Ectodermal cell (in vitro differentiated cells): ENCODE data around the gene PTPRN2.

Experiments used
- H3K27ac ChIP-seq: 2 replicates; pipeline ENCODE4 v1.7.0; 2013; ENCODE audit warnings: mild to moderate bottlenecking, low read depth, low read length; ENCODE audit not compliant: insufficient read depth, poor library complexity, severe bottlenecking
- H3K27me3 ChIP-seq: 2 replicates; pipeline ENCODE4 v1.7.0; 2013; ENCODE audit warnings: mild to moderate bottlenecking, low read length; ENCODE audit not compliant: insufficient read depth, control insufficient read depth, poor library complexity, severe bottlenecking
- H3K36me3 ChIP-seq: one replicate; pipeline ENCODE4 v1.7.0; 2013; ENCODE audit warnings: low read length; ENCODE audit not compliant: control insufficient read depth, insufficient read depth
- H3K4me1 ChIP-seq: one replicate; pipeline ENCODE4 v1.7.0; 2013; ENCODE audit warnings: low read length; ENCODE audit not compliant: control insufficient read depth, insufficient read depth
- H3K4me3 ChIP-seq: 2 replicates; pipeline ENCODE4 v1.7.0; 2013; ENCODE audit warnings: low read depth, low read length, control low read depth; ENCODE audit not compliant: insufficient read depth
- H3K9me3 ChIP-seq: 2 replicates; pipeline ENCODE4 v1.7.0; 2013; ENCODE audit warnings: mild to moderate bottlenecking, low read length, moderate library complexity; ENCODE audit not compliant: control insufficient read depth
- WGBS, 2 experiments: methylation state at CpG; one replicate each; pipeline ENCODE4 v1.1.7; 2013; ENCODE audit warnings: missing lambda C conversion rate in 2 of 2; 5-methylcytosine and 5-hydroxymethylcytosine counted together

Gene PTPRN2

DNA sequence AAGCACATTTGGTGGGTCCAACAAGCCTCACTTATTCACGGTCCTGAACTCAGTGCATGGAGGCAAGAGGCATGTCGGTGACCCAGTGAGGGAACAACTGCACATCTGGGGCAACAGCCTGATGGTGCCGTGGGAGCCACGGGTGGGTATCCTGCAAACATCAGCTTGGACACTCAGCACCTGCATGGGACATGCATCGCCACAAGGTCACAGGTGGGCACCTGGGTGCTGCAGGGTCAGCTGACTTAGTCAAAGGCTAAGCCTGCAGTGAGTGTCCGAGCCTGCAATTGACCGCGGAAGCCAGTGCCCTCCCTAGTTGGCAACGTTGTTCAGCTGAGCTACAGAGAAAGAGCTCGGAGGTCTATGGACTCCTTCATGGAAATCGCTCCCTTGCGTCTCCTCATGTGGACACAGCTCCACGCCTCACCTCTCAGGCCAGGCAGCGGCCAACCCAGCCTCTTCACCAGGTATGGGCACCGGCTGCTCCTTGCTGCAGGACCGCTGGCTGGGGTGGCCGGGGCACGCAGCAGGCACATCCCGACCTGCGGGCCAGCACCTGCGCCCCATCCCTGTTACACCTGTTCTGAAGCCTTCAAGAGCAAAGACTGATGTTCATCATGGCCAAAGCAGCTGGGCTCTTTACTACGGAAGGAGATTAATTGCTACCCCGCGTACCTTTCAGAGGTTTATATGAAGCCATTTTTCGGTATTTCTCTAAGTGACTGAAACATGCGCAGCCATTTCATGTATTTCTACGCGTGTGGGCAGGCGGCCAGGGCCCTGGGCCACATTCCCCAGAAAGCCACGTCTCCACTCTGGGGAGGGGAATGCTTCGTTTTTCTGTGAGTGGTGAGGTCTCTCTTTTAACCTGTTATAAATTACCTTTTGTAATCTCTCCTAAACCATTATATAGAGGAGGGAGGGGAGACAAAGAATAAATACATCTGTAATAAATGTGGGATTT is 870.1 kb downstream of the PTPRN2 start:
- Histone ChIP-seq H3K4me3 (no peak overlapping the region), H3K36me3 (no peaks in the 10 kb centered on the region), H3K4me1 (no peaks in the 10 kb centered on the region), H3K27me3 (no peaks in the 10 kb centered on the region), H3K27ac (no peak overlapping the region), H3K9me3 (peaks cover 7% of the 10 kb centered on the region)
- WGBS, 2 experiments: 87 to 89% methylated on average over 30 of the region's 31 CpGs

DNA sequence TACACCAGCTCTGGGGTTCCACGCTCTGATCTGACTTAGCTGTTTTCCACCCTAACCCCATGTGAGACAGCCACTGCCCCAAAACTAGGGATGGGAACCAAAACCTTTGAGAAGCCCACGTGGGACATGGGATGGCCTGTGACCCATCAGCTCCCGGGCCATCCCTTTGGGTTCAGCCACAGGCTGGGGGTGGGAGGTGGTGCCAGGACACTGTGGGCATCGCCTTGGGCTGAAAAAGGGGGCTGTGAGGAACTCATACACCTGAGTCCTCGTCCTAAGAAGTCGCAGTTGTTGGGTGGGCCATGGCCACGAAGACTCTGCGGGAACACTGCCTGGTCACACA is 871.7 kb downstream of the PTPRN2 start:
- H3K27ac ChIP-seq: no peak overlapping the region
- no peaks in the 10 kb centered on the region for H3K27me3 ChIP-seq
- no peaks in the 10 kb centered on the region for H3K4me1 ChIP-seq
- H3K9me3 ChIP-seq: peaks cover 7% of the 10 kb centered on the region
- H3K36me3 ChIP-seq: no peaks in the 10 kb centered on the region
- no peak overlapping the region for H3K4me3 ChIP-seq
- WGBS, 2 experiments: 64 to 66% methylated on average over 8 of the region's 8 CpGs

DNA sequence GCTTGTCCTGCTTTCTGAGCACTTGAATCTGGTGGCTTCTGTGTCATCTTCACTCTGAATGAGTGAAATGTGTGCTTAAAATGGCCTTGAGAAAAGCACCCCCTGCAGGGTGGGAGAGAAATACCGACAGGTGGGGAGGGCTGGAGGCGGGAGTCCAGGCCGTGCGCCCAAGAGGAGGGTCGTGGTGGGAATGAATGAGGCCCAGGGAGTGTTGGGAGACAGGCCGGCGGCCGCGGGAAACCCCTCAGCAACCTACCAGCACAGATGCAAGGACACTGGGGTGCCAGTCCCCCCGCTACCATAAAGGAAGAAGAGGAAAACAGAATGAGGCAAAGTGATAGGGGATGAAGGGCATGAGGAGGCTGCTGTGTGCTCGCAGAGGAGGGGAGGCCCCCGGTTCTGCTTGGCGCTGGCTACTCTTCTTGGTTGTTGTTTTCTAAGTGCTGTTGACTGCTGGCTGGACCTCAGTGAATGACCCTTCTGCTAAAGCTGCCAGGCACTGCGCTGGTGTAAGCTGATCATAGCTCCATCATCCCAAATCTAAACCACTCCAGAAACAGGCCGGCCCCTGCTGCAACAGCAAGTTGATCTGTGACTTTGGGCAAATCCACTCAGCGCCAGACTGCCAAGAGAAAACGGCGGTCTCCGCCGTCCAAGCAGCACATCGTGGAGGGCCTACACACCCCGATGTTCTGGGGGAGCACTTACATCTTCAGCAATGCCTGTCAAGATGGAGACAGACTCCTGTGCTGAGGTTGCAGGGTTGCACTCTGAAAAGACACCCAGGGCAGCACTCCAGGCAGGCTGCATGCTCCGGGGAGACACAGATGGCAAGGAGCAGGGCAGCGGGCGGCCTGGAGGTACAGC is 872.3 kb downstream of the PTPRN2 start:
- Histone ChIP-seq H3K4me3 (no peak overlapping the region), H3K9me3 (peaks cover 7% of the 10 kb centered on the region), H3K27me3 (no peaks in the 10 kb centered on the region), H3K4me1 (no peaks in the 10 kb centered on the region), H3K36me3 (no peaks in the 10 kb centered on the region), H3K27ac (no peak overlapping the region)
- 83 to 84% methylated on average over 25 of the region's 25 CpGs for WGBS, 2 experiments

- Histone ChIP-seq H3K27me3 (no peaks in the 10 kb centered on the region), H3K4me3 (no peak overlapping the region), H3K9me3 (peaks cover 6% of the 10 kb centered on the region), H3K4me1 (no peaks in the 10 kb centered on the region), H3K27ac (no peak overlapping the region), H3K36me3 (no peaks in the 10 kb centered on the region)
- WGBS, 2 experiments: 87% methylated on average over 29 of the region's 29 CpGs
Measured at GRCh38 chr7:157714166-157715070, 873.2 kb downstream of the PTPRN2 start.

- Histone ChIP-seq H3K27ac (no peak overlapping the region), H3K27me3 (no peaks in the 10 kb centered on the region), H3K9me3 (peaks cover 3% of the 10 kb centered on the region), H3K4me3 (no peak overlapping the region), H3K36me3 (no peaks in the 10 kb centered on the region), H3K4me1 (no peaks in the 10 kb centered on the region)
- 87 to 89% methylated on average over 16 of the region's 16 CpGs for WGBS, 2 experiments
Measured at GRCh38 chr7:157713591-157713990, 874.0 kb downstream of the PTPRN2 start.

- Histone ChIP-seq H3K27ac (no peak overlapping the region), H3K9me3 (peaks cover 3% of the 10 kb centered on the region)
Measured at GRCh38 chr7:157712666-157713235, 874.9 kb downstream of the PTPRN2 start.

GRCh38 chr7:157711353-157711888 is 876.2 kb downstream of the PTPRN2 start:
- H3K4me1 ChIP-seq: no peaks in the 10 kb centered on the region
- no peak overlapping the region for H3K27ac ChIP-seq
- H3K4me3 ChIP-seq: no peak overlapping the region
- H3K36me3 ChIP-seq: no peaks in the 10 kb centered on the region
- 85% methylated on average over 25 of the region's 27 CpGs for WGBS, 2 experiments
- H3K27me3 ChIP-seq: no peaks in the 10 kb centered on the region
- H3K9me3 ChIP-seq: peaks cover 5% of the 10 kb centered on the region

More at GRCh38 chr7:157712666-157713235, 874.9 kb downstream of the PTPRN2 start:
- Histone ChIP-seq H3K27me3 (no peaks in the 10 kb centered on the region), H3K36me3 (no peaks in the 10 kb centered on the region), H3K4me3 (no peak overlapping the region), H3K4me1 (no peaks in the 10 kb centered on the region)
- 83 to 84% methylated on average over 15 of the region's 15 CpGs for WGBS, 2 experiments

GRCh38 chr7:157710396-157710795 is 877.2 kb downstream of the PTPRN2 start:
- Histone ChIP-seq H3K4me1 (no peaks in the 10 kb centered on the region), H3K27me3 (no peaks in the 10 kb centered on the region), H3K4me3 (no peak overlapping the region), H3K27ac (no peak overlapping the region), H3K9me3 (peaks cover 5% of the 10 kb centered on the region), H3K36me3 (no peaks in the 10 kb centered on the region)
- 83 to 91% methylated on average over 11 to 13 of the region's 14 CpGs for WGBS, 2 experiments

DNA sequence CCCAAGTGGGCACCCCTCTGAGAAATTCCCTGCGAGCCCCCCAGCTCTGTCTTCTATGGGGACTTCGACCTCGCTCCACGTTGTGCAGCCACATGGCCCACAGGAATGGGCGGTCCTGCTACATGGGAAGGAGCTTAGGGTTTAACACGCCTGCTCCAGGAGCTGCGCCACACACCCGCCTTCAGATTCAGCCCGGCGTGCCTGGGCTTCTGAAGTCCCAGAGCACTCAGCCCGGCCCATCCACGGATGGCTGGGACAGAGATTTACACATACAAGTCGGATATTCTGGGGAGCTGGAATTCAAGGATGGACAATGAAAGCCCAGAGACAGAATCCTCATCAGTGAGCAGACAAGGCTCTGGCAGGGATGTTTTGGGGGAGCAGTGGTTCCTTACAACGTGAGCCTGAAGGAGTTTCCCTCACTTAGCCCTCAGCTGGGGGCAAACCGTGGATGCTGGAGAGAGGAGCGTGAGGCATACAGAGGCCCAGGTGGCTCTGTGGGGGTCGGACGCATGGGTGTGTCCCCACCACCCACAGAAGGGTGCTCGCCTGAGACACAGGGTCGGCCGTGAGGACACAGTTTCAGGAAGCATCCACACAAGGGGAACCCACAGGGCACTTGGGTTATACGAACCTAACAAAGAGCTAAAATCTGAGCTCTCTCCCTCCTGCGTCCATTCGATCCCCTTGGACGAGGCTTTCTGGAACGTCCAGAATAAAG is 877.9 kb downstream of the PTPRN2 start:
- Histone ChIP-seq H3K4me3 (no peak overlapping the region), H3K9me3 (peaks cover 6% of the 10 kb centered on the region)
- WGBS, 2 experiments: 82 to 85% methylated on average over 26 of the region's 26 CpGs

More for the DNA sequence above, 877.9 kb downstream of the PTPRN2 start:
- no peaks in the 10 kb centered on the region for H3K4me1 ChIP-seq
- H3K36me3 ChIP-seq: no peaks in the 10 kb centered on the region
- H3K27me3 ChIP-seq: no peaks in the 10 kb centered on the region
- no peak overlapping the region for H3K27ac ChIP-seq
